Lower leg skin (tissue), 4 donors: Measurements from ENCODE around the gene ATF7. TPM values are rescaled to one million over a fixed set of nuclear protein-coding genes. Genes with fewer than 3 reads are reported as not detected.

Experiments
- DNase-seq, 2 donors: peaks; one replicate each; pipeline ENCODE4 v3.0.0-alpha.2; 2019; ENCODE audit warnings: low spot score in 2 of 2
- H3K4me3 ChIP-seq: fragments of 200-600 bp; sonication (generic); 2 replicates; pipeline ENCODE4 v1.5.1; 2017; ENCODE audit warnings: mild to moderate bottlenecking, low read depth; ENCODE audit not compliant: poor library complexity, severe bottlenecking
- CTCF ChIP-seq, 3 donors: fragments of 450-650 bp; IDR thresholded peaks; one replicate each; pipeline ENCODE4 v1.5.1; 2016; ENCODE audit warnings: antibody characterized with exemption in 3 of 3, mild to moderate bottlenecking in 3 of 3, moderate library complexity in 2 of 3
- POLR2A ChIP-seq, 2 donors: fragments of 450-650 bp; IDR thresholded peaks; one replicate each; pipeline ENCODE4 v1.6.1; 2016 to 2017; ENCODE audit warnings: antibody characterized with exemption in 2 of 2, mild to moderate bottlenecking in 1 of 2, moderate library complexity in 1 of 2
- WGBS, 2 donors: methylation state at CpG; one replicate each; pipeline ENCODE4 v1.1.5; 2018; 5-methylcytosine and 5-hydroxymethylcytosine counted together
- intact Hi-C: fragments of 100-400 bp; cut with DNase I; formaldehyde crosslinking; loops from one replicate; pipeline ENCODE4 v1.15.0; 2023; ENCODE audit warnings: low total_unique reads
- total RNA-seq, 4 donors: library from RNA; depleted of rRNA; stranded (reverse); fragments of >200 nt; gene quantifications; one replicate each; pipeline ENCODE4 v1.1.0, GENCODE V29; 2016

ATF7 gene
- total RNA-seq, 4 donors from 2014 or later = 25.1 to 34.4 (median 29.0) TPM

DNA sequence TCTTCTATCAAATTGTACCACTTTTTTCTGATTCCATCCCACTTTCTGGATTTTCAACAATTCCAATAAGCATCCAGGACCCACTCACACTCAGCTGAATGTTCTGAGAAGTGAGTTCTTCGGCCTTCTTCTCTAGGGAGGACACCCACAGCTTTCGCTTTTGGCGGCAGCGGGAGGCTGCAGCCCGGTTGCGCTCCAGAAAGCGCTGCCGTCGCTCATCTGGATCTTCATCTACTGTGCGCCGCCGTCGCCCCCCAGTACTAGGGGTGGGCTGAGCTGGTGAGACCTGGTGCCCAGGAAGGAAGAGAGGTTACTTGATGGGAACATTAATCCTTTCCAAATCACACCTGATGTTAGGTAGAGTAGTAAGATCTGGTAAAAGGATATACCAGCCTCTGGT, 101.7 kb downstream of the ATF7 start:
- no peak for DNase-seq
- 96% methylated on average over 13 of the region's 13 CpGs for whole genome bisulfite sequencing, 2 donors
- intact Hi-C loops = no loop called here
- TF ChIP-seq POLR2A (IDR thresholded peaks at IDR 0.05) (no peak), CTCF (IDR thresholded peaks at IDR 0.05) (no peak)
- no peak overlapping the region for H3K4me3 ChIP-seq

GRCh38 chr12:53523131-53523530, 103.1 kb downstream of the ATF7 start:
- intact Hi-C loops = no loop called here
- TF ChIP-seq POLR2A (IDR thresholded peaks at IDR 0.05) = no peak
- TF ChIP-seq CTCF (IDR thresholded peaks at IDR 0.05) = no peak
- no peak overlapping the region for H3K4me3 ChIP-seq
- WGBS, 2 donors = 95 to 96% methylated on average over 3 of the region's 3 CpGs
- DNase-seq = no peak

- intact Hi-C loops = loop anchor here (10.0 kb wide), 1 partner anchor 54 kb away; no protein-coding TSS in a partner anchor
- H3K4me3 ChIP-seq = no peak overlapping the region
- WGBS, 2 donors = 74 to 81% methylated on average over 5 of the region's 5 CpGs
- no peak for DNase-seq
- TF ChIP-seq CTCF (IDR thresholded peaks at IDR 0.05) (no peak), POLR2A (IDR thresholded peaks at IDR 0.05) (no peak)
Measured at GRCh38 chr12:53518381-53518780, 107.8 kb downstream of the ATF7 start.

DNA sequence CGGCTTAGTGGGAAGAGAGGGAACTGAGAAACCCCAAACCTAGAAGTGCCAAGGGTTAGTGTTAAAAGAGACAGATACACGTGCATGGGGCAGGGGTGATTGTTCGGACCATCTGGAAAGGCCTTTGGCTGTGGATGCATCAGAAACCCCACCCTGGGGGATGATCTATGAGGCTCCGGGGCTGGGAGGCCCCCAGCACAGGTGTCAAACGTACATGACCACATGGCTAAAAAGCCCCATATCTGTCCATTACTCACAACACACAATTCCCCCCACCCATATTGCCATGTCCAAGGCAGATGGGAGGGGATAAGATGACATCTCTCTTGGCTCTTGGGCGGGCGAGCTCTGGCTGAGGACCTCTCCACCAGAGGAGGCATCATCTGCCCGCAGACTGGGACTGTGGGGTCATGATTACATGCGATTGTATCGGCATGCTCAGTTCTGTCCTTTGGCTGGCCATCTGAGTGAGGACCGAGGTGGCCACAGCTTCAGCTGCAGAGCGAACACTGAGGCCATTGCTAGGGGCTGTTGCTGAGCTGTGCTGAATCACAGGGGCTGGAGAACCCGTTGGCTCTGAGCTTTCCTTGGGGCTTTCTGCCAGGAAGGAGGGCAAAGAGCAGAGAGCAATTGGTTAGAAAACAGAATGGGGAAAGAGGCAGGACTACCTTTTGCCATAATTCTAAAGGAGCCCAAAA, 109.3 kb downstream of the ATF7 start:
- DNase-seq = peak in 1 of 2 donors; percentile 70
- intact Hi-C loops = loop anchor here (10.0 kb wide), 1 partner anchor 52 kb away; no protein-coding TSS in a partner anchor
- WGBS, 2 donors = 86 to 90% methylated on average over 13 of the region's 13 CpGs
- TF ChIP-seq POLR2A (IDR thresholded peaks at IDR 0.05) = no peak
- no peak for TF ChIP-seq CTCF (IDR thresholded peaks at IDR 0.05)
- H3K4me3 ChIP-seq = no peak overlapping the region

- TF ChIP-seq CTCF (IDR thresholded peaks at IDR 0.05) (no peak), POLR2A (IDR thresholded peaks at IDR 0.05) (no peak)
- no peak overlapping the region for H3K4me3 ChIP-seq
- 64 to 65% methylated on average over 2 of the region's 2 CpGs for WGBS, 2 donors
- intact Hi-C loops = loop anchor here (10.0 kb wide), 1 partner anchor 50 kb away; no protein-coding TSS in a partner anchor
- DNase-seq = no peak
Measured at GRCh38 chr12:53515291-53515680, 110.9 kb downstream of the ATF7 start.
